A549 treated with ZK216348 at 1 μM for 4 hours (cell line): ENCODE data around the gene AMTN. TPM values are rescaled to one million over a fixed set of nuclear protein-coding genes. Genes with fewer than 3 reads are reported as not detected.

Source experiments
- total RNA-seq: library from RNA; stranded (reverse); fragments of 200-300 nt; extraction: Qiagen RNA extraction; gene quantifications from 5 replicates; pipeline ENCODE4 v1.2.3, GENCODE V29; 2022; ENCODE audit warnings: low read depth

The AMTN gene
- not detected in 5 replicates for total RNA-seq

GRCh38 chr4:70518269-70518668 is at the start of gene AMTN:
Gene AMTN, plus strand, starts transcription at chr4:70518569. Its CDS starts 209 bp downstream, at chr4:70518778.

DNA sequence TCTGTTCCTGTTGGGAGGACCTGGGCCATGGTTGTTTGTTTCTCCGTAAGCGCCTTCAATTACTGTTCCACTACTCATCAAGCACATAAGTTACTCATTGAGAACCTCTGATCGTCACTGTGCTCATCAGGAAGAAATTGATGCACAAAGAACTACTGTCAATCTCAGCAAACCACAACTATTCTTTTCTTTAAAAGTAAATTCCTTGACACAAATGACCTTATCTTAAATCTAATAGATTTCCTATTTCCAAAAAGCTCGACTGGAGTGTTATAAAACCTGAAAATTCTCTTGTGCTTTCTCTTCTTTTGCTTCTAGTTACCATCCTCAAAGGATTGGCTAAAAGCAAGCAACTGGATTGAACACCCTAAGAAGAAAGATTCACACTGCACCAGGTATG is 46.5 kb upstream of the AMTN start, which contains the start of gene MUC7:
Gene MUC7, plus strand, starts transcription at position 301 of the 400 bp plus-strand sequence. CDS start 1,825 bp downstream, outside the sequence.

Other genes starting within 250 kb of the AMTN start
- not detected in 5 replicates for gene CABS1, start 183.6 kb upstream of the AMTN start, total RNA-seq
- gene SMR3A, start 157.8 kb upstream of the AMTN start, total RNA-seq, result not detected in 5 replicates
- not detected in 5 replicates for gene SMR3B, start 135.4 kb upstream of the AMTN start, total RNA-seq
- gene OPRPN, start 120.6 kb upstream of the AMTN start, total RNA-seq, result not detected in 5 replicates
- not detected in 5 replicates for gene MUC7, start 46.4 kb upstream of the AMTN start, total RNA-seq
- gene AMBN, start 73.7 kb downstream of the AMTN start, total RNA-seq, result not detected in 5 replicates
- gene ENAM, start 110.2 kb downstream of the AMTN start, total RNA-seq, result not detected in 5 replicates
- 0.13 to 0.70 TPM (median 0.22 TPM) in 3 of 5 replicates, not detected in the others for gene JCHAIN, start 147.9 kb downstream of the AMTN start, total RNA-seq
- 31.6 to 46.7 TPM (median 36.5 TPM) in 5 replicates for gene UTP3, start 170.0 kb downstream of the AMTN start, total RNA-seq
- 5.7 to 10.4 TPM (median 8.7 TPM) in 5 replicates for gene RUFY3, start 203.4 kb downstream of the AMTN start, total RNA-seq